Subcutaneous adipose tissue (tissue), 4 donors: Measurements from ENCODE around the gene ABHD11. TPM values are rescaled to one million over a fixed set of nuclear protein-coding genes. Genes with fewer than 3 reads are reported as not detected.

ENCODE experiments used
- total RNA-seq, 4 donors: library from RNA; depleted of rRNA; stranded (reverse); fragments of >200 nt; gene quantifications; one replicate each; pipeline ENCODE4 v1.1.0, GENCODE V29; 2016
- TF ChIP-seq, protein P1 (sequence below): fragments of 450-650 bp; IDR thresholded peaks from one replicate; pipeline ENCODE4 v1.5.1; 2016; ENCODE audit warnings: low read depth, mild to moderate bottlenecking, control low read depth, antibody characterized with exemption, moderate library complexity

The ABHD11 gene
- total RNA-seq, 4 donors from 2014 or later = 8.5 to 13.8 (median 11.5) TPM

DNA sequence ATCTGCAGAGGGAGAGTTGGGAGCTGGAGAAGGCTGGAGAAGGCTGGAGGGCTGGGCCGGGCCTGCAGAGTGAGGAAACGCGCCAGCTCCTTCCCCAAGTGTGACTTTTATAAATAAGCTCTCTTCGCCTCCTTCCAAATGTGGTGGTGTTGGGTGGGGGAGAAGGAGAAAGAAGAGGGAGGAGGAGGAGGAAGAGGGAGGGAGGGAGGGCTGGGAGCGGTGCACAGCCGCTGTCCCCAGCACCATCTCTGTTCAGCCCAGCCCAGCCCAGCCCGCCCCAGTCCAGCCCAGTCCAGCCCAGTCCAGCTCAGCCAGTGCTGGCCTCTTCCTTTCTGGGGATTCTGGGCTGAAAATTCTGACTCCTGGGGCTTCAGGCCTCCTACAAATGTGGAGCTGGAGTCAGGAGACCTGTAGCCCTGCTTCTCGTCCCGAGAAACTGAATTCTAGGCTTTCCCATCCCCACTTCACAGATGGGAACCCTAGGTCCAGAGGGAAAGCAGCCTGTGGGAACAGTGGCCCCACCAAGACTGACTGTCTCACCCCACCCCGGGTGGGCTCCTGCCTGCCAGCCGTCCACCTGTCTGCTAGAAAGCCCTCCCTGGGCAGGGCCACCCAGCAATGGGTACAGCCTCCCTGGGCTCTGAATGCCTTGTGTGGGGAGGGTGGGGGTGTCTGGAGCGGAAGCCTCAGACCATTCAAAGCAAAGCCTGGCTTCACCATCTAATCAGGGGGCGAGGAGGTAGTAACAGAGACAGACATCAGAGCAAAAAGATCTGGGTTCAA is 21.4 kb downstream of the ABHD11 start:
- TF ChIP-seq, protein P1, sequence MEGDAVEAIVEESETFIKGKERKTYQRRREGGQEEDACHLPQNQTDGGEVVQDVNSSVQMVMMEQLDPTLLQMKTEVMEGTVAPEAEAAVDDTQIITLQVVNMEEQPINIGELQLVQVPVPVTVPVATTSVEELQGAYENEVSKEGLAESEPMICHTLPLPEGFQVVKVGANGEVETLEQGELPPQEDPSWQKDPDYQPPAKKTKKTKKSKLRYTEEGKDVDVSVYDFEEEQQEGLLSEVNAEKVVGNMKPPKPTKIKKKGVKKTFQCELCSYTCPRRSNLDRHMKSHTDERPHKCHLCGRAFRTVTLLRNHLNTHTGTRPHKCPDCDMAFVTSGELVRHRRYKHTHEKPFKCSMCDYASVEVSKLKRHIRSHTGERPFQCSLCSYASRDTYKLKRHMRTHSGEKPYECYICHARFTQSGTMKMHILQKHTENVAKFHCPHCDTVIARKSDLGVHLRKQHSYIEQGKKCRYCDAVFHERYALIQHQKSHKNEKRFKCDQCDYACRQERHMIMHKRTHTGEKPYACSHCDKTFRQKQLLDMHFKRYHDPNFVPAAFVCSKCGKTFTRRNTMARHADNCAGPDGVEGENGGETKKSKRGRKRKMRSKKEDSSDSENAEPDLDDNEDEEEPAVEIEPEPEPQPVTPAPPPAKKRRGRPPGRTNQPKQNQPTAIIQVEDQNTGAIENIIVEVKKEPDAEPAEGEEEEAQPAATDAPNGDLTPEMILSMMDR = no peak

- TF ChIP-seq, protein P1 = no peak
Measured at GRCh38 chr7:73716318-73716890, 22.2 kb downstream of the ABHD11 start.

DNA sequence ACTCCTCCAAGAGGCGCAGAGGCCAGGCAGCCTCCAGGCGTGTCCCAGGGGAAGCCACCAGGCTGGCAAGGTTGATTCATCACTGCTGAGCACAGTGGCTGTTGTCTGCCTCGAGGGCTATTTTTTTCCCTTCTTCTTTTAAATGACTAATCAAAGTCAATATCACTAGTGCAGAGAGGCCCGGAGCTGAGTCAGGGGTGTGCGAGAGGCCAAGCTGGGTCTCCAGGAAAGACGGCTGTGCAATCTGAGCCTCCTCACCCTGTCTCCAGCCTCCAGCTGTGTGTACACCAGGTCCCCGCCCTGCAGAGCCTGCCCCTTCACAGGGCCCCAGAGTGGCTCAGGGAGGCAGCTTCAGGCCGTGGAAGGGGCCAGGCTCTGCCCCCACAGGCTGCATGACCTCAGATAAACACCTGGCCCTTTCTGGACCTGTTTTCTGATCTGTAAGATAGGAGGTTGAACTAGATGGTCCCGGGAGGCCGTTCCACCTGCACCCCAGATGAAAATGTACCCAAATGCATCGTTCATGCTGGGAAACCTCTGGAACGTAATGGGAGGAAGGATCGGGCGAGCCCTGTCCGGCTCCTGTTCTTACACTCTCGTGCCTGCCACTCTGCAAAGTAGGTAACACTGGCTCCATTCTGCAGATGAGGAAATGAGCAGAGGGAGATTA is 22.8 kb downstream of the ABHD11 start:
- TF ChIP-seq, protein P1 = no peak

DNA sequence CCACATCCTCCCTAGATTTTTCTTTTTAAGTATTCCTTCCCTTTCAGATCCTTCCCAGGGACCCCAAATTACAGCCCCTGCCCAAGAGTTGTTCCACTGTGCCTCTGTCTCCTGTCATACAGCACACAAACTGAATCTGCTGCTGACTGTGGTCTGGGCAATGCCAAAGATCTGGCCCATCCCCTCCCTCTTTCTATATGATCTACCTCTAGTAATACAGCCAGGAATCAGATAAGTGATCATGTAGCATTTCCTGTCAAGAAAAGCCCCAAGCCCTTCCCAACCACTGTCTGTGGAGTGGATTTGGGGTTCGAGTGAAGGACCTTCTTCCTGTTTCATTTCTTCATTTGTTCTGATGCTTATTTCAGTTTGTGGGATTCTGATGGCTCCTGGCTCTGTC is 25.8 kb downstream of the ABHD11 start:
- TF ChIP-seq, protein P1 = no peak

GRCh38 chr7:73708961-73709549 is 29.5 kb downstream of the ABHD11 start:
- TF ChIP-seq, protein P1 = no peak

- TF ChIP-seq, protein P1 = no peak
Measured at GRCh38 chr7:73707045-73707631, 31.5 kb downstream of the ABHD11 start.
